Stimulated activated CD4-positive, alpha-beta T cell treated with anti-CD3 and anti-CD28 coated beads, Interleukin-1b, Interleukin-23, amount 100 ng/mL, for 24 hours (primary cell): ENCODE data around the gene OR2T10.
"Not testable (repeated sequence)": the region's sequence is repeated elsewhere in the genome, so short reads cannot be mapped to it uniquely, and the experiment has no call there.

ENCODE experiments used
- DNase-seq, 4 experiments: peaks; one replicate each; pipeline ENCODE4 v3.0.0-alpha.2; 2020; ENCODE audit warnings: low read depth in 4 of 4, low spot score in 1 of 4

Gene OR2T10

GRCh38 chr1:248596615-248597014, 885 bp downstream of the OR2T10 start:
- DNase-seq, result no peak

GRCh38 chr1:248593226-248593625, 4.3 kb downstream of the OR2T10 start:
- no peak for DNase-seq

- no peak for DNase-seq
Measured at GRCh38 chr1:248592655-248593054, 4.8 kb downstream of the OR2T10 start.

GRCh38 chr1:248590055-248590454, 7.4 kb downstream of the OR2T10 start:
- no peak for DNase-seq

GRCh38 chr1:248589334-248589733, 8.2 kb downstream of the OR2T10 start:
- DNase-seq, result no peak

GRCh38 chr1:248585266-248585665, 12.2 kb downstream of the OR2T10 start:
- no peak for DNase-seq

- no peak for DNase-seq
Measured at GRCh38 chr1:248576260-248576980, 21.1 kb downstream of the OR2T10 start.

GRCh38 chr1:248574657-248575056, 22.8 kb downstream of the OR2T10 start, which contains the start of gene OR2T34:
TSS of gene OR2T34 (minus strand) at chr1:248574757. CDS start at chr1:248574757, 0 bp downstream.
- DNase-seq, result not testable (repeated sequence)

- not testable (repeated sequence) for DNase-seq
Measured at GRCh38 chr1:248573856-248574255, 23.6 kb downstream of the OR2T10 start.

- not testable (repeated sequence) for DNase-seq
Measured at GRCh38 chr1:248572049-248572448, 25.5 kb downstream of the OR2T10 start.

GRCh38 chr1:248570811-248571210, 26.7 kb downstream of the OR2T10 start:
- DNase-seq, result not testable (repeated sequence)

GRCh38 chr1:248569049-248569448, 28.5 kb downstream of the OR2T10 start:
- DNase-seq, result not testable (repeated sequence)

GRCh38 chr1:248565530-248566373, 31.7 kb downstream of the OR2T10 start:
- DNase-seq, result not testable (repeated sequence)

GRCh38 chr1:248562672-248563071, 34.8 kb downstream of the OR2T10 start, which contains the start of gene OR2T29:
TSS of gene OR2T29 (minus strand) at chr1:248562772. CDS start at chr1:248559491, 3,281 bp downstream.
- not testable (repeated sequence) for DNase-seq

- not testable (repeated sequence) for DNase-seq
Measured at GRCh38 chr1:248551027-248551426, 46.5 kb downstream of the OR2T10 start.

GRCh38 chr1:248547383-248547782, 50.1 kb downstream of the OR2T10 start:
- DNase-seq, result not testable (repeated sequence)
